ENCODE measurements around the gene LRIG1. TPM values are rescaled to one million over a fixed set of nuclear protein-coding genes. Genes with fewer than 3 reads are reported as not detected.

The LRIG1 gene
- total RNA-seq, 6 experiments from 2014 or later, result 15.8 to 23.2 (median 17.8) TPM

DNA sequence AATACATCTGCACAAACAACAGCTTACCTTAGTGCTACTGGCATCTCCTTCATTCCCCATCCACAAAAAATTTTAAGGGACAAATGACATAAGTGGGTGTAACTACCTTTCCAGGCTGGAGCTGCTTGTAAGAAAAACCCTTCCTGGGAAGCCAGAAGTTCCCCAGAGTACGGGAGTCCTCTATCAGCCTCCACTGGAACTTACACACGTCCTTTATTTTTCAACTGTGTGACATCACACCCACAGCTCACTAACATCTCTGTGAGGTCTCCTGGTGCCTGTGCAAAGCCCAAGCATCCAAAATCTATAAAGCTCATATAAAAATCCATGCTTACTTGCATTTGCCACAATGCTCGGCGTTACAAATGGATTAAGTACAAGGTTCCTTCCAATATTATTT, 27.6 kb downstream of the LRIG1 start:
- peak overlapping the region in 1 of 3 donors; percentile 12 for H3K27ac ChIP-seq
- no peak overlapping the region for H3K4me3 ChIP-seq
- ATAC-seq (no peak), DNase-seq (no peak)
- no peaks in the 10 kb centered on the region for H3K27me3 ChIP-seq
- TF ChIP-seq POLR2A (IDR thresholded peaks at IDR 0.05) (no peak), CTCF (IDR thresholded peaks at IDR 0.05) (no peak)
- no peaks in the 10 kb centered on the region for H3K36me3 ChIP-seq
- H3K9me3 ChIP-seq, result no peaks in the 10 kb centered on the region
- intact Hi-C loops (cut with DNase I), result no loop called here
- H3K4me1 ChIP-seq, result peaks cover 0 to 60% (median 16%) of the 10 kb centered on the region in 4 donors
- 83% methylated on average over 4 of the region's 4 CpGs for WGBS (ENCODE audit: insufficient coverage, low coverage, low lambda C conversion rate, missing lambda C conversion rate)

- no peak for TF ChIP-seq CTCF (IDR thresholded peaks at IDR 0.05)
- no peak for TF ChIP-seq POLR2A (IDR thresholded peaks at IDR 0.05)
- Histone ChIP-seq H3K9me3 (no peaks in the 10 kb centered on the region), H3K4me1 (peaks cover 0 to 60% (median 15%) of the 10 kb centered on the region in 4 donors), H3K27ac (peak overlapping the region in 2 of 3 donors; percentile 12 to 15), H3K27me3 (no peaks in the 10 kb centered on the region), H3K4me3 (no peak overlapping the region), H3K36me3 (no peaks in the 10 kb centered on the region)
- no peak for DNase-seq
- ATAC-seq, result peak; percentile 28 to 77 (median 44)
- intact Hi-C loops (cut with DNase I), result no loop called here
- WGBS (ENCODE audit: insufficient coverage, low coverage, low lambda C conversion rate, missing lambda C conversion rate), result 20% methylated on average over 12 of the region's 12 CpGs
Measured at GRCh38 chr3:66472313-66473134, 28.3 kb downstream of the LRIG1 start.

DNA sequence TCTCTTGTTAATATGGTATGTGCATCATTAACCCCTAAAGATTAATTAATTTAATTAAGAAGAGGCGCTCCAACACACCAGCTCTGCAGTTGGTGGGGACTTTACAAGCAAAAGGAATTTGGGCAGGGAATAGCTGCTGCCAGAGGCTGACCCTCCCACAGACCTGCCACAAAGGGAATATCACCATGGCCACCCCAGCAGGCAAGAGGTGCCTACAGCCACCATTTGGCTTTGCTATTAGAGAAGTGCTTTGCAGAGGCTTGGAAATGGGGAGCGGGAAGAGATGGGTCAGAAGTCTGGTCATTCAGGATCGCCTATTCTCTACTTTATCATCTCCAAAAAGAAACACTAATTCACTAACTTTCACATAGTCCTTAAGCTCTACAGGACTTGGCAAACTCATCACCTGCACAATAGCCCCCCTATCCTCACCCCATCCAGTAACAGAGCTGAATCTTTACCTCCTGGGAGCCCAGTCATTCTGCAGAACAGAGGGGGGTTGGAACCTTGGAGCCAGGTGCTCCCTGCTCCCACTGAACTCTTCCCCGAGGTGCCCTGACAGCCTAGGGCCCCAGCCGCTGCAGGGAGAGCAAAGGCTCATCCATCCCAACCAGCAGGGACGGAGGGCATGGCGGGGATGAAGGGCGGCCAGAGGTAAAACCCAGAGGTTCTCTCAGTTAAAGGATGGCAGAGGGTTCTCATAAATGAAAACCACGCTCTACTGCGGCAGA, 29.7 kb downstream of the LRIG1 start:
- no peak overlapping the region for H3K4me3 ChIP-seq
- WGBS (ENCODE audit: insufficient coverage, low coverage, low lambda C conversion rate, missing lambda C conversion rate), result 92% methylated on average over 10 of the region's 10 CpGs
- H3K9me3 ChIP-seq, result no peaks in the 10 kb centered on the region
- no peaks in the 10 kb centered on the region for H3K36me3 ChIP-seq
- intact Hi-C loops (cut with DNase I), result no loop called here
- ATAC-seq (no peak), DNase-seq (no peak)
- H3K4me1 ChIP-seq, result peaks cover 0 to 50% (median 8%) of the 10 kb centered on the region in 4 donors
- no peak overlapping the region for H3K27ac ChIP-seq
- no peaks in the 10 kb centered on the region for H3K27me3 ChIP-seq
- TF ChIP-seq POLR2A (IDR thresholded peaks at IDR 0.05) (no peak), CTCF (IDR thresholded peaks at IDR 0.05) (no peak)

DNA sequence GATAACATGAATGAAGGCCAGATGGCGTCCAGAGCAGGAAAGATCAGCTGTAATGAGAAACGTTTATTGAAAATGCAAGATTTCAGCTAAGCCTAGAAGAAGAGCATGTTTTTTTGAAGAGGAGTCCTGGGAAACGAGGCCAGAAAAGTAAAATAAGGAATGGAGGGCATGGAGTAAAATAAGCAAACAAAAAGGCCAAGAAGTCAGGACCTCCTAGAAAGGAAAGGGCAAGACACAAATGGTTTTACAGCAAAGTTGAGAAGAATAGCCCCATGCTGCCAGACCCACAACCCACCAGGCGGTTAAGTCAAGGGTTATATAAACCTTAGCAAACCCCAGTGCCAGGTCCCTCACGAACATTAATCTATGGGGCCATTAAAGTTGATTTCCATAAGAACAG, 30.5 kb downstream of the LRIG1 start:
- Histone ChIP-seq H3K27ac (no peak overlapping the region), H3K4me3 (no peak overlapping the region), H3K36me3 (peaks cover 0 to 2% (median 0%) of the 10 kb centered on the region in 4 donors), H3K4me1 (peaks cover 0 to 50% (median 6%) of the 10 kb centered on the region in 4 donors), H3K9me3 (no peaks in the 10 kb centered on the region), H3K27me3 (no peaks in the 10 kb centered on the region)
- WGBS (ENCODE audit: insufficient coverage, low coverage, low lambda C conversion rate, missing lambda C conversion rate), result 86% methylated on average over 5 of the region's 5 CpGs
- DNase-seq, result no peak
- intact Hi-C loops (cut with DNase I), result no loop called here
- ATAC-seq, result no peak
- TF ChIP-seq POLR2A (IDR thresholded peaks at IDR 0.05) (no peak), CTCF (IDR thresholded peaks at IDR 0.05) (no peak)
